ENCODE measurements around the gene C17orf75.

C17orf75 gene

GRCh38 chr17:32298721-32299579 is 43.0 kb downstream of the C17orf75 start:
- H3K4me3 ChIP-seq (ENCODE audit: low read depth, low read length): no peak overlapping the region
- no peak for TF ChIP-seq CTCF (IDR thresholded peaks at IDR 0.05; ENCODE audit: low read depth, low read length, missing control alignments)
- no peak for DNase-seq (ENCODE audit: low read depth)

GRCh38 chr17:32298298-32298697 is 43.7 kb downstream of the C17orf75 start:
- DNase-seq (ENCODE audit: low read depth): no peak
- no peak overlapping the region for H3K4me3 ChIP-seq (ENCODE audit: low read depth, low read length)
- TF ChIP-seq CTCF (IDR thresholded peaks at IDR 0.05; ENCODE audit: low read depth, low read length, missing control alignments): no peak

DNA sequence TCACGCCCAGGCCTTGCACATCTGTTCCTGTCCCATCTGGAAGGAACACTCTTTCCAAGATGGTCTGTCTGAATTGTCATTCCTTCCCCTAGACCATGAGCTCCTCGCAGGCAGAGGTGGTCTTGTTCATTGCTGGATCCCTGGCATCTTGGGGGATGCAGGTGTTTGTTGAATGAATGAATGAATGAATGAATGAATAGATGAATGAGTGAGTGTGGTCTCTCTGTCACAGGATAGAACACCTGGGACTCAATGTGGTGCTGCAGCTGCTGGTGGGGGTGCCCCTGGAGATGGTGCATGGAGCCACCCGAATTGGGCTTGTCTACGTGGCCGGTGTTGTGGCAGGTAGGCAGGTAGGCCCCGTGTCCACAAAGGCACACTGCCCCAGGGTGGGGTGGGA is 44.1 kb downstream of the C17orf75 start:
- no peak overlapping the region for H3K4me3 ChIP-seq (ENCODE audit: low read depth, low read length)
- DNase-seq (ENCODE audit: low read depth): no peak
- TF ChIP-seq CTCF (IDR thresholded peaks at IDR 0.05; ENCODE audit: low read depth, low read length, missing control alignments): no peak

DNA sequence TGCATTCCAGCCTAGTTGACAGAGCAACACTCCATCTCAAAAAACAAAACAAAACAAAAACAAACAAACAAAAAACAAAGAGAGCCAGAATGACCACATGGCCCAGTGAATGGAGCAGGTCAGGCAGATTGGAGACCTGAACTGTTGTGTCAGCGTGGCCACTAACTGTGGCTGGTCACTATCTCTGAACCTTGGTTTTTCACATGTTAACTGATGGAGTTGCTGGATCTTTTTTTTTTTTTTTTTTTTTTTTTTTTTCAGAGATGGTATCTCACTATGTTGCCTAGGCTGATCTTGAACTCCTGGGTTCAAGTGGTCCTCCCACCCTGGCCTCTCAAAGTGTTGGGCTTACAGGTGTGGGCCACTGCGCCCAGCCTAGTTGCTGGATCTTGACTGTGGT is 44.5 kb downstream of the C17orf75 start:
- no peak for DNase-seq (ENCODE audit: low read depth)
- no peak for TF ChIP-seq CTCF (IDR thresholded peaks at IDR 0.05; ENCODE audit: low read depth, low read length, missing control alignments)
- H3K4me3 ChIP-seq (ENCODE audit: low read depth, low read length): no peak overlapping the region

- no peak overlapping the region for H3K4me3 ChIP-seq (ENCODE audit: low read depth, low read length)
- TF ChIP-seq CTCF (IDR thresholded peaks at IDR 0.05; ENCODE audit: low read depth, low read length, missing control alignments): no peak
- DNase-seq (ENCODE audit: low read depth): no peak
Measured at GRCh38 chr17:32292094-32292493, 49.9 kb downstream of the C17orf75 start.

DNA sequence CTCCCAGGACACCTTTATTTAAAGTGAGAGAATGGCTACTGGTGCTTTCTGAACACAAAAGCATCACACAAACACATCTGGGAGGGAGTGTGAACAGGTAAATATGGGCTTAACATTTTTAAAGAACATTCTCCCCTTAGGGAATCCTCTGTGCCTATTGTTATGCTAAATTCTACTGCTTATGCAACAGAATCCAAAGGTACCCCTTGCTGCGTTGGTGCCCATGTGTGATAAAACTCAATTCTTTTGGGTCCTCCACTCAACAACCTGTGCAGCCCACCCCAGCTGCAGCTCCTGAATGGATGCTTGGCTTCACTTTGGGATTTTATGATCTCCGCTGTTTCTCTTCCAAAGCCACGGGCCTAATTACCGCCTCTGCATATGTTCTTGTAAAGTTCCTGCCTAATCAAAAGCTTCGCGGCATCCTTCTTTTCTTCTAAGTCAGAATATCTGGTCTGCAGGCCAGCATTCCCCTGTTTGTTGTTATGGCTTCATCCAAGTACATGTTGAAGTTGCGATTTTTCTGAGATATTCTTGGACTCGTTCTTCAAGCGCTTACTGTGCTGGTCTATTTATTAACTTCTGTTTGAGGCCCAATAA is 52.4 kb downstream of the C17orf75 start:
- no peak for TF ChIP-seq CTCF (IDR thresholded peaks at IDR 0.05; ENCODE audit: low read depth, low read length, missing control alignments)
- H3K4me3 ChIP-seq (ENCODE audit: low read depth, low read length): no peak overlapping the region
- DNase-seq (ENCODE audit: low read depth): no peak

All from GM12864 (cell line).